ENCODE data around the gene PRKCE.
A peak's percentile ranks its signal among the peaks of the same experiment; 100 is the strongest.

Gene PRKCE

DNA sequence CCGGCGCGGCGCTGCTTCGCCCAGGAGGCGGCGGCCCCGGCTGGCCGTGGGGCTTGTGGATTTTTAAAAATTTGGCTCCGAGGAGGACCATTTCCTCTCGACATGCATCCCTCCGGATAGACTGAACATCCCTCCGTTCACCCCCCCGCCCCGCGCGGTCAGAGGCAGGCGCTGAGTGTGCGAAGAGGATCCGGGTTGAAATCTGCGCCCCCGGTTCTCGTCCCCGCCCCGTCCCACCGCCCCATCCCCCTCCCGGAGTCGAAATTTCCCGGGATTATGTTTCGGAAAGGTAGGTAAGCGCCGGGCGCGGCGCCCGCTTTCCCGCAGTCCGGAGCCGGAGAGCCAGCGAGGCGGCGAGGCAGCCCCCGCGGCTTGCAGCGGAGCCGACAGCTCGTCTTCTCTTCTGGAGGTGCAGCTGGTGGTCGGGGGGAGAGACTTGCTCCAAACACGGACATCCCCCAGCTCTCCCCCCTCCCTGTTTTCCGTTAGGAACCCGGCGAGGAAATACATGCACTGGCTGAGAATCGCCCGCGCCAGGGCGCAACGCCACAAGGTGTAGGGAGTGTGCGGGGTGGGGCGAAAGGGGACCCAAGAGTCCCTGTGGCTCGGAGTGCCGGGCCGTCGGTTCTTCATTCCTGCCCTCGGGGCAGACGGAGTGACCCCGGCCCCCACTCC is at the start of gene PRKCE:
Gene PRKCE (plus strand): TSS at position 261 of the 675 bp plus-strand sequence.
- peak; percentile 21 for DNase-seq (ENCODE audit: low read depth)

GRCh38 chr2:45602624-45603023 is 48.9 kb upstream of the PRKCE start:
- no peak for DNase-seq (ENCODE audit: low read depth)

- DNase-seq (ENCODE audit: low read depth), result no peak
Measured at GRCh38 chr2:45605116-45605515, 46.4 kb upstream of the PRKCE start.

- no peak for DNase-seq (ENCODE audit: low read depth)
Measured at GRCh38 chr2:45606796-45607195, 44.7 kb upstream of the PRKCE start.

DNA sequence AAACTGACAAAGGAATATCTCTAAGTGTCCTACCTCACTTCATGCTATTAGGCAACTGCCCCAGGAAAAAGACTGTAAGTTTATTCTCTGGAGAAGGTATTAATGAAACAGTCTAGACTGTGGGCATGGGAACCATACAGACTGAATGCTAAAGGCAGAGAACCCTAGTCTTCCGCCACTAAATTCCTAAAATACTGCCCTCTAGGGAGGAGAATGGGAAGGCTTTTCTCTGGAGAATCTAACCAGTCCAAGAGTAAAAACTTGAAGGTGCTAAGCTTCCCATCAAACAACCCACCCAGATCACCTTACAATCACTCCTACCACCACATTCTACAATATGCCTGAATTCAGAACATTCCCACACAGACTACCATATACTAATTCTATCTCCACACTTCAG is 43.8 kb upstream of the PRKCE start:
- DNase-seq (ENCODE audit: low read depth), result no peak

- DNase-seq (ENCODE audit: low read depth), result peak; percentile 13
Measured at GRCh38 chr2:45610281-45611019, 41.0 kb upstream of the PRKCE start.

- peak; percentile 82 for DNase-seq (ENCODE audit: low read depth)
Measured at GRCh38 chr2:45611020-45611859, 40.2 kb upstream of the PRKCE start, which contains the start of gene SRBD1. SRBD1 (minus strand) TSS chr2:45611267; CDS start chr2:45605441, 5,826 bp downstream.

DNA sequence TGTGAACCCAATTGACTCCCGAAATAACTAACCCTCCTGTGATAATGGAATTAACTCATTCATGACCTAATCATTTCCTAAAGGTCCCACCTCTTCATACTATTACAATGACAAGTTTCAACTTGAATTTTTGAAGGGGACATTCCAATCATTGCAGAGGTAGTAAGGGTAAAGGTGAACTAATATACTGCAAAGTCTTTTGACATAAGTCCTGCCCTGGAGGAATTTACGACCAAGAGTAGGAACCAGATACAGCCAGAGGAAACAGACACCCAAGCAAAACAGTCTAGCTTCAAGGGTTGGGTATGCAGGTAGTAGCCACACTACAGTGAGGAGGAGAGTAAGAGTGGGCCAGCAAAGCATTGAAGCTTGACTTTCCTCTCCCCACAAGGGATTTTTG is 39.2 kb upstream of the PRKCE start:
- DNase-seq (ENCODE audit: low read depth), result no peak

- DNase-seq (ENCODE audit: low read depth), result no peak
Measured at GRCh38 chr2:45612731-45613130, 38.7 kb upstream of the PRKCE start.

DNA sequence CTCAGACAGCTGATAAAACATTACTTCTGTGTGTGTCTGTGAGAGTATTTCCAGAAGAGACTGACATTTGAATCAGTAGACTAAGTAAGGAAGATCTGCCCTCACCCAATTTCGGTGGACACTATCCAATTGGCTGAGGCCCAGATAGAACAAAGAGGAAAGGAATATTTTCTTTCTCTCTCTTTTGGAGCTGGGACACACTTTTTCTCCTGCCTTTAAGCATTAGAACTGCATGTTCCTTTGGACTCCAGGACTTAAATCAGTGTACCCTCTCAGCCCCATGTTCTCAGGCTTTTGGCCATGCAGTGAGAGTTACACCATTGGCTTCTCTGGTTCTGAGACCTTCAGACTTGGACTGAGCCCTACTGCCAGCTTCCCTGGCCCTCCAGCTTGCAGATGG is 37.1 kb upstream of the PRKCE start:
- DNase-seq (ENCODE audit: low read depth), result no peak

DNA sequence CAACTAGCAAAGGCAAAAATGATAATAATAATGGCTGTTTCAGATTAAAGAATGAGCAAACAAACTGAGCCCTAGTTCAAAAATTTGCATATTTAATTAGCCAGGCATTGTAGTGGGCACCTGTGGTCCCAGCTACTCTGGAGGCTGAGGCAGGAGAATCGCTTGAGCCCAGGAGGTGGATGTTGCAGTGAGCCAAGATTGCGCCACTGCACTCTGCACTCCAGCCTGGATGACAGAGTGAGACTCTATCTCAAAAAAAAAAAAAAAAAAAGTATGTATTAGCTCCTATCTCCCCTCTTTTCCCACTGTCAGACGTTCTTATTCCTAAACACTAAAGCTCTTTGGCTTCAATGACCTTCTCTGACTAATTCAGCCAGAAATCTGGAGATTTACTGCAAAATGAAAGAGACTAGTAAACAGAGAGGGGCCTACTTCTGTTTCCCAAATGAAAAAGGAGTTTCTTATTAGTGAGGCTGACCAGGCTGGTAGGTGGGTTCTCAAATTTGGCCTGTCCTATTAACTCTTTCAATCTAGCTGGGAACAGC is 36.5 kb upstream of the PRKCE start:
- no peak for DNase-seq (ENCODE audit: low read depth)

GRCh38 chr2:45616658-45617411 is 34.6 kb upstream of the PRKCE start:
- DNase-seq (ENCODE audit: low read depth), result no peak

DNA sequence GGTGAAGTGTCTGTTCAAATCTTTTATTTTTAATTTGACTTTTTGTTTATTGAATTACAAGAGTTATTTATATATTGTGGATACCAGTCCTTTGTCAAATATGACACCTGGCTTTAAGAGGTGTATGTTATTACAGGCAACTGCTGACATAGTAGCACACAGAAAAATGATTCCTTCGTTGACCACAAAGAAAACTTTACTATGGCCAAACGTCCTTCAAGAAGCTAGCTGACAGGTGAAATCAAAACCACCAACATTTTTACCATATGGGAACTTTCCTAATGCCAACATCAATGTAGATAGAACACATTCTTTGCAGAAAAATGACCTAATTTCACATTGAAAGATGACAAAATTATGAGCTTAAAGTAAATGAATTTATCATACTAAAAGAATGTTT is 34.0 kb upstream of the PRKCE start:
- no peak for DNase-seq (ENCODE audit: low read depth)

- DNase-seq (ENCODE audit: low read depth), result no peak
Measured at GRCh38 chr2:45622336-45623075, 29.0 kb upstream of the PRKCE start.

- no peak for DNase-seq (ENCODE audit: low read depth)
Measured at GRCh38 chr2:45623098-45623497, 28.4 kb upstream of the PRKCE start.

DNA sequence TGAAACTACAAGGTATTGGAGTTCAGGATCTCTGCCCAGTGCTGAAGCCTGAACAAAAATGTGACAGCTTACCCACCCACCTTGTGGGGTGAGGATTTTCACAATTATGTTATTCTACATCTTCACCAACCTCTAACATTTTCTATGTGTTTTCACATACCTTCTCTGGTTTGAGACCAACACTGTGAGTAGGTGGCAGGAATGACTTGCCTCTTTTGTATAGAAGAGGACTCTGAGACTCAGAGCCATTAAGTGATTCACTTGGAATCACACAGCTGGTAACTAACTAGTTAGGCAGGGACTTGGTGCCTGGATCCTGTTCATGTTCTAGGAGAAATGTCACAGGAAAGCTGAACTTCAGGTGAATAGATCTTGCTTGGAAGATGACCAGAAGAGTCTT is 25.7 kb upstream of the PRKCE start:
- no peak for DNase-seq (ENCODE audit: low read depth)

DNA sequence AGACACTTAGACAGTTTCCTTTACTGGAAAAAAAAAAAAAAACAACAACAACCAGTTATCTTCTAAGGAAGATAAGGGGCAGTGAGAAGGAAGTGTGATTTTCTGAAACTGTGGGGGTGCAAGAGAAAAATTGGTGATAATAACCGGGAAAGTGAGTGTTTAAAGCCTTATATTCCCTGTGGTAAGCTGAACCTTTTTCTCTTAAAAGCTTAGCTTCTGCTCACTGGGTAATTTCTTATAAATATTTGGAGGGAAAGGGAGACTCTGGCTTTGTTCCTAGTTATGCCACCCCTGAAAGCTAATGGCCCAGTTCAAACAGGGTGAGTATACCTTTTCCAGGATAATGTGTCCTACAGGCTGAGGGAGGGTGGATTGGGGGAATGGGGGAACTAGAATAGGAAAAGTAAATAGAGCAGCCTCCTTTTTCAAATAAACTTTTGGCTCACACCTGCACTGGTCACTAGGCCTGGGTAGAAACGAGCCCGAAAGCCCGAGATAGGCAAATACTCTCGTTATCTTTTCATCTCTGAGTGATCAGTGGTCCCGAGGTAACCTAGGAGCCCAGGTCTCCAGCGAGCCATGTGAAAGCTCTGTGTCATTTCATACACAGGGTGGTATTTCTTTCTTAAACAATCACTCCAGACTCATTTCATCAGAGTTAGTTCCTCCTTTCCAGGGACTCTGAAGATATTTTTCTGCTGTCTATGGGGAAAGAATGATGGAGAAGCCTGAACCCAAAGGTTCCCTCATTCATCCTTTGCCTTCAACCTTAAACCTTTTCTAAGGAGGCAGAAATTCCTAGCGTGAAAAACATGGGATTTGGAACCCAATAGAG is 24.9 kb upstream of the PRKCE start:
- no peak for DNase-seq (ENCODE audit: low read depth)

DNA sequence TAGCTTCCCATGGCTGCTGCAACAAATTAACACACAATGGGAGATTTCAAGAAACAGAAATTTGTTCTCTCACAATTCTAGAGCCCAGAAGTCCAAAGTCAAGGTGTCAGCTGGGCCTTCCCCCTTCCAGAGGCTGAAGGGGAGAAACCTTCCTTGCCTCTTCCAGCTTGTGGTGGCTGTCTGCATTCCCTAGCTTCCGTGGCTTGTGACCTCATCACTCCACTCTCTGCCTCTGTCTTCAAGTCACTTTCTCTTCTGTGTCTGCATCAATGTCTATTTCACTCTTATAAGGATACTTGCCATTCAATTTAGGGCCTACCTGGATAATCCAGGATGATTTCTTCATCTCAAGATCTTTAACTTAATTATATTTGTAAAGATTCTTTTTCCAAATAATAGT is 23.6 kb upstream of the PRKCE start:
- DNase-seq (ENCODE audit: low read depth), result no peak

GRCh38 chr2:45629971-45630370 is 21.5 kb upstream of the PRKCE start:
- no peak for DNase-seq (ENCODE audit: low read depth)

GRCh38 chr2:45631319-45631718 is 20.2 kb upstream of the PRKCE start:
- no peak for DNase-seq (ENCODE audit: low read depth)
